ENCODE results near the gene DNM3.

Gene DNM3

DNA sequence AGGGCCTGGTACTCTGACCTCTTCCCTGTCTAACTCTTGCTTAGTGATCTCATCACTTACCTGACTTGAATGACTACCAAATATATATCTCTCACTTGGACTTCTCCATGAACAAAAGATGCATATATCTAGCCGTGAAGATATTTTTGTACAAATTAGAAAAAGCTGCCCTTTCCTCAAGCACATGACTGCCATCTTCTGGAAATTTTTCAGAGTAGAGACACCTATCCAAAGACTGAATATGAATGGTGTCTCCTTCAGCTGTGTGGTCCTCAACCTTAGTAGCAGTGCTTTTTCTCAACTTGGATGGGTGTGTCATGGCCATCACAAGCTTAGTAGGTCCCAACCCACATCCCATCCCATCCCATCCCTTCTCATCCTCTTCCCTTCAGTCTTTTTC lies 142.3 kb downstream of the DNM3 start:
- Histone ChIP-seq H3K36me3 (ENCODE audit: low read length) (no peaks in the 10 kb centered on the region), H3K9ac (ENCODE audit: low read length) (no peak overlapping the region), H3K4me2 (ENCODE audit: low read depth, low read length, poor library complexity, severe bottlenecking) (no peak overlapping the region), H3K27ac (ENCODE audit: low read depth, low read length) (no peak overlapping the region), H3K79me2 (ENCODE audit: insufficient read depth, low read length) (no peaks in the 10 kb centered on the region), H2AFZ (ENCODE audit: low read depth, low read length, severe bottlenecking) (no peak overlapping the region), H3K9me2 (replicated peaks; ENCODE audit: insufficient read depth, low read length) (no peaks in the 10 kb centered on the region), H3K27me3 (ENCODE audit: low read length) (no peaks in the 10 kb centered on the region), H3K9me3 (ENCODE audit: insufficient read depth, low read length) (no peaks in the 10 kb centered on the region), H3F3A (ENCODE audit: insufficient read depth) (no peaks in the 10 kb centered on the region), H4K20me1 (ENCODE audit: low read depth, low read length) (no peaks in the 10 kb centered on the region), H3K4me3 (ENCODE audit: insufficient read depth, low read length, poor library complexity, severe bottlenecking) (no peak overlapping the region)
- no peak for TF ChIP-seq EZH2phosphoT487 (conservative IDR thresholded peaks at IDR 0.05; ENCODE audit: low read length)
- TF ChIP-seq, protein P1, sequence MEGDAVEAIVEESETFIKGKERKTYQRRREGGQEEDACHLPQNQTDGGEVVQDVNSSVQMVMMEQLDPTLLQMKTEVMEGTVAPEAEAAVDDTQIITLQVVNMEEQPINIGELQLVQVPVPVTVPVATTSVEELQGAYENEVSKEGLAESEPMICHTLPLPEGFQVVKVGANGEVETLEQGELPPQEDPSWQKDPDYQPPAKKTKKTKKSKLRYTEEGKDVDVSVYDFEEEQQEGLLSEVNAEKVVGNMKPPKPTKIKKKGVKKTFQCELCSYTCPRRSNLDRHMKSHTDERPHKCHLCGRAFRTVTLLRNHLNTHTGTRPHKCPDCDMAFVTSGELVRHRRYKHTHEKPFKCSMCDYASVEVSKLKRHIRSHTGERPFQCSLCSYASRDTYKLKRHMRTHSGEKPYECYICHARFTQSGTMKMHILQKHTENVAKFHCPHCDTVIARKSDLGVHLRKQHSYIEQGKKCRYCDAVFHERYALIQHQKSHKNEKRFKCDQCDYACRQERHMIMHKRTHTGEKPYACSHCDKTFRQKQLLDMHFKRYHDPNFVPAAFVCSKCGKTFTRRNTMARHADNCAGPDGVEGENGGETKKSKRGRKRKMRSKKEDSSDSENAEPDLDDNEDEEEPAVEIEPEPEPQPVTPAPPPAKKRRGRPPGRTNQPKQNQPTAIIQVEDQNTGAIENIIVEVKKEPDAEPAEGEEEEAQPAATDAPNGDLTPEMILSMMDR (IDR thresholded peaks at IDR 0.05; ENCODE audit: insufficient read depth, low read length, poor library complexity, severe bottlenecking), result no peak

DNA sequence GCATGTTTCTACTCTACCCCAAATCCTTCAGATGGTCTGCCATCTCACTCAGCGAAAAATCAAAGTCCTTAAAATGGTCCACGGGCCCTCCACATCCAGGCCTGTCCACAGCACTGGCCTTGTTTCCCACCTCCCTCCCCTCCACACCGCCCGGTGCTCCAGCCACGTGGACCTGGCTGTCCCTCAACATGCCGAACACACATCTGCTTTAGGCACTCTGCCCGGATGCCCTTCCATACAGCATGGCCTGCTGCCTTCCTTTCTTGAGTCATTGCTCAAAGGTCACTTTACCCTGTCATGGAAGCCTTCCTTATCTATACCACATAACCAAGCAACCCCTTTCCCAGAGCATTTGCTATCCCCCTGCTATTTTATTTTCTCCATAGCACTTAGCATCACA lies 143.0 kb downstream of the DNM3 start:
- H3F3A ChIP-seq (ENCODE audit: insufficient read depth), result no peaks in the 10 kb centered on the region
- no peak for TF ChIP-seq EZH2phosphoT487 (conservative IDR thresholded peaks at IDR 0.05; ENCODE audit: low read length)
- TF ChIP-seq, protein P1 (IDR thresholded peaks at IDR 0.05; ENCODE audit: insufficient read depth, low read length, poor library complexity, severe bottlenecking), result no peak
- H3K27ac ChIP-seq (ENCODE audit: low read depth, low read length), result no peak overlapping the region
- H3K9me2 ChIP-seq (replicated peaks; ENCODE audit: insufficient read depth, low read length), result no peaks in the 10 kb centered on the region
- no peak overlapping the region for H3K4me3 ChIP-seq (ENCODE audit: insufficient read depth, low read length, poor library complexity, severe bottlenecking)
- no peak overlapping the region for H3K4me2 ChIP-seq (ENCODE audit: low read depth, low read length, poor library complexity, severe bottlenecking)
- no peak overlapping the region for H2AFZ ChIP-seq (ENCODE audit: low read depth, low read length, severe bottlenecking)
- no peaks in the 10 kb centered on the region for H3K27me3 ChIP-seq (ENCODE audit: low read length)
- H3K9ac ChIP-seq (ENCODE audit: low read length), result no peak overlapping the region
- H3K9me3 ChIP-seq (ENCODE audit: insufficient read depth, low read length), result no peaks in the 10 kb centered on the region
- H3K36me3 ChIP-seq (ENCODE audit: low read length), result no peaks in the 10 kb centered on the region
- H3K79me2 ChIP-seq (ENCODE audit: insufficient read depth, low read length), result no peaks in the 10 kb centered on the region
- H4K20me1 ChIP-seq (ENCODE audit: low read depth, low read length), result no peaks in the 10 kb centered on the region

DNA sequence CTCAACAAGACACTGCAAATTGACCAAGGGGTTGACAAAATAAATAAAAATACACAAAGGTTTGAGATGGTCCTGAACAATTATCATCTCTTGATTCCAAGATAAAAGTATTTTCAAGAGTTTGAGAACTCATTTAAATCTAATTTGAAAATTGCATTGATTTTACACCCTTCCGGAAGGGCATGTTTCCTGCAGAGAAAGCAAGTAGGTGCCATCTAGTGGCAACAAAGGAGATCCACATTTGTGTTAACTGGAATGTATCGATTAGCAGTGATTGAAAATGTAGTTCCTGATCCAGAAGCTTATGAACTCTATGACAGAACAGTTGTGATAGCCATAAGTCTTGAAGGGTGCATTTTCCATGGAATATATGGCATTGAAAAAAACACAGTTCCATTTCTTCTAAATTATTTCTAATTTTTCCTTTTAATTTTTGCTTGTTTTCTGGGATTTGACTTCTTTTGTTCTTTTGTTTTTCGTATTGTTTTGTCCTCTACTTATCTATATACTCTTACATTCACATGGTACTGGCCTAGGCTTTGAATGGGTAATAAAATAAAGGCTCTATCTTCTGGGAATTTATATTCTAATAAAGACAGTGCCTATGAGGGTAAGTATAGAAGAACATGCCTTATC lies 143.7 kb downstream of the DNM3 start:
- Histone ChIP-seq H3K4me3 (ENCODE audit: insufficient read depth, low read length, poor library complexity, severe bottlenecking) (no peak overlapping the region), H3K9me2 (replicated peaks; ENCODE audit: insufficient read depth, low read length) (no peaks in the 10 kb centered on the region), H3K79me2 (ENCODE audit: insufficient read depth, low read length) (no peaks in the 10 kb centered on the region), H3K4me2 (ENCODE audit: low read depth, low read length, poor library complexity, severe bottlenecking) (no peak overlapping the region), H3F3A (ENCODE audit: insufficient read depth) (no peaks in the 10 kb centered on the region), H3K36me3 (ENCODE audit: low read length) (no peaks in the 10 kb centered on the region), H3K9me3 (ENCODE audit: insufficient read depth, low read length) (no peaks in the 10 kb centered on the region), H4K20me1 (ENCODE audit: low read depth, low read length) (no peaks in the 10 kb centered on the region), H3K27me3 (ENCODE audit: low read length) (no peaks in the 10 kb centered on the region), H3K9ac (ENCODE audit: low read length) (no peak overlapping the region), H3K27ac (ENCODE audit: low read depth, low read length) (no peak overlapping the region), H2AFZ (ENCODE audit: low read depth, low read length, severe bottlenecking) (no peak overlapping the region)
- TF ChIP-seq, protein P1 (IDR thresholded peaks at IDR 0.05; ENCODE audit: insufficient read depth, low read length, poor library complexity, severe bottlenecking), result peak; percentile 68
- no peak for TF ChIP-seq EZH2phosphoT487 (conservative IDR thresholded peaks at IDR 0.05; ENCODE audit: low read length)
